Measurements from ENCODE around the gene AZIN2. TPM values are rescaled to one million over a fixed set of nuclear protein-coding genes. Genes with fewer than 3 reads are reported as not detected.

Gene AZIN2
- total and polyA plus RNA-seq, 2 donors (not counting 3 experiments of a cell fraction or from before 2014, with no cell fraction given), result 0.91 to 1.4 TPM

DNA sequence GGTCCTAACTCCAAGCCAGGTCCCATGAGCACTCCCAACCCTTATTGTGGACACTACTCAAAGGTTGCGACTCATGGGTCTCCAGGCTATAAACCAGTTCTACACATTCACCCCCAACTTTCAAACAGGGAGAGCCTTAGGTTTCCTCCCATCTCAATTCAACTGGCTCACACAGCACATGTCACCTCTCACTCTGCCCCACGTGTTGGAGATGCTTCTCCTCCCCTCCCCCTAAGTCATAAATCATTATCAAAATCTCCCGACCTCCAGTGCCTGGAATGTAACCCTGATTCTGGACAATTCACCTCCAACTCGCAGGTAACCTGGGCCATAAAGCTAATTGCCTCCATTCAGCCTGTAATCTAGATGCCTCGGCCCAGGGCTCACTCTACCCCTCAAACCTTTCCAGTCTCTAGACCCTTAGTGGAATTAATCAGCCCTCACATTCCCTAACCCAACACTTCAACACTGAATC lies 44.9 kb upstream of the AZIN2 start:
- Histone ChIP-seq H3K9me1 (replicated peaks; ENCODE audit: control insufficient read depth, extremely low read depth, insufficient read depth, low read length) (no peaks in the 10 kb centered on the region), H4K20me1 (replicated peaks; ENCODE audit: control insufficient read depth, extremely low read depth, insufficient read depth, low read length) (no peaks in the 10 kb centered on the region), H3K9me3 (replicated peaks; ENCODE audit: control insufficient read depth, insufficient read depth, low read length) (no peaks in the 10 kb centered on the region), H3K27me3 (ENCODE audit: control insufficient read depth in 2 of 2, insufficient read depth in 2 of 2, low read length in 2 of 2) (no peaks in the 10 kb centered on the region), H3K27ac (ENCODE audit: insufficient read depth, low read depth, low read length) (peak overlapping the region; percentile 52), H3K4me2 (ENCODE audit: insufficient read depth, low read length) (peak overlapping the region; percentile 78), H2AFZ (ENCODE audit: low read depth, low read length) (peak overlapping the region; percentile 29), H3K4me3 (replicated peaks in 1 of 3; ENCODE audit: insufficient read depth in 1 of 3, low read depth in 1 of 3, low read length in 3 of 3) (peak overlapping the region; percentile 56 to 77 (median 65)), H3K79me2 (ENCODE audit: control insufficient read depth, insufficient read depth, low read length) (peaks cover 50% of the 10 kb centered on the region), H3K4me1 (ENCODE audit: control insufficient read depth, extremely low read depth, insufficient read depth, low read length) (peaks cover 15% of the 10 kb centered on the region), H3K9ac (replicated peaks; ENCODE audit: extremely low read depth, insufficient read depth, low read length) (peak overlapping the region; percentile 74), H3K36me3 (ENCODE audit: control insufficient read depth in 2 of 2, extremely low read depth in 1 of 2, insufficient read depth in 2 of 2, low read length in 2 of 2) (no peaks in the 10 kb centered on the region)
- TF ChIP-seq EZH2 (IDR thresholded peaks at IDR 0.05; ENCODE audit: borderline replicate concordance, low read depth, low read length, severe bottlenecking) (no peak), MAX (IDR thresholded peaks at IDR 0.05; ENCODE audit: insufficient read depth, insufficient read length) (peak; percentile 64), MYC (IDR thresholded peaks at IDR 0.05; ENCODE audit: low read depth, low read length) (no peak), FOS (IDR thresholded peaks at IDR 0.05; ENCODE audit: borderline replicate concordance, insufficient read depth, low read length) (no peak)
- intact Hi-C loops (cut with micrococcal nuclease) (no loop called here), dilution Hi-C loops (cut with MboI; ENCODE audit: extremely low pct_ligation_motif_present, low sequenced_read_pairs) (no loop called here)
- DNase-seq (ENCODE audit: low read depth, low spot score) (peak; percentile 14), FAIRE-seq (no peak)
- POLR2A ChIA-PET, result no interaction called here
- CTCF ChIA-PET, result interaction anchor here (1.1 kb wide), 1 partner anchor 15 kb away, joined by 4 read pairs; no protein-coding TSS in a partner anchor
- BruUV-seq (replicated peaks), result no TSS peak

- POLR2A ChIA-PET, result no interaction called here
These were observed 44.1 kb upstream of the AZIN2 start, which contains the start of gene AK2 for GRCh38 chr1:33036526-33037503. TSS of gene AK2 (minus strand) at chr1:33036883. CDS start at chr1:33036828, 55 bp downstream.

More at GRCh38 chr1:33036526-33037503, 44.1 kb upstream of the AZIN2 start, which contains the start of gene AK2:
- peak within 1 kb of the TSS; percentile 78 for H3K4me2 ChIP-seq (ENCODE audit: insufficient read depth, low read length)
- H3K27ac ChIP-seq (ENCODE audit: insufficient read depth, low read depth, low read length), result peak within 1 kb of the TSS; percentile 52
- H3K9me1 ChIP-seq (replicated peaks; ENCODE audit: control insufficient read depth, extremely low read depth, insufficient read depth, low read length), result no peaks in the 10 kb centered on the region
- H2AFZ ChIP-seq (ENCODE audit: low read depth, low read length), result peak within 1 kb of the TSS; percentile 29
- intact Hi-C loops (cut with micrococcal nuclease) (no loop called here), dilution Hi-C loops (cut with MboI; ENCODE audit: extremely low pct_ligation_motif_present, low sequenced_read_pairs) (no loop called here)
- no peaks in the 10 kb centered on the region for H3K9me3 ChIP-seq (replicated peaks; ENCODE audit: control insufficient read depth, insufficient read depth, low read length)
- no peaks in the 10 kb centered on the region for H4K20me1 ChIP-seq (replicated peaks; ENCODE audit: control insufficient read depth, extremely low read depth, insufficient read depth, low read length)
- DNase-seq (ENCODE audit: low read depth, low spot score) (peak; percentile 99), FAIRE-seq (peak; percentile 97)
- H3K79me2 ChIP-seq (ENCODE audit: control insufficient read depth, insufficient read depth, low read length), result peaks cover 44% of the 10 kb centered on the region
- H3K9ac ChIP-seq (replicated peaks; ENCODE audit: extremely low read depth, insufficient read depth, low read length), result peak within 1 kb of the TSS; percentile 74
- no peaks in the 10 kb centered on the region for H3K36me3 ChIP-seq (ENCODE audit: control insufficient read depth in 2 of 2, extremely low read depth in 1 of 2, insufficient read depth in 2 of 2, low read length in 2 of 2)
- H3K4me1 ChIP-seq (ENCODE audit: control insufficient read depth, extremely low read depth, insufficient read depth, low read length), result peaks cover 15% of the 10 kb centered on the region
- CTCF ChIA-PET, result no interaction called here
- peak; percentile 18 for TF ChIP-seq POLR2A (IDR thresholded peaks at IDR 0.05; ENCODE audit: low read depth, low read length)
- no peak for TF ChIP-seq MAX (IDR thresholded peaks at IDR 0.05; ENCODE audit: insufficient read depth, insufficient read length)
- TF ChIP-seq EZH2 (IDR thresholded peaks at IDR 0.05; ENCODE audit: borderline replicate concordance, low read depth, low read length, severe bottlenecking), result no peak
- TF ChIP-seq MYC (IDR thresholded peaks at IDR 0.05; ENCODE audit: low read depth, low read length), result peak; percentile 73
- TF ChIP-seq JUN (IDR thresholded peaks at IDR 0.05; ENCODE audit: borderline replicate concordance, insufficient read depth, insufficient read length, low read depth), result no peak
- TF ChIP-seq POLR2AphosphoS5 (IDR thresholded peaks at IDR 0.05; ENCODE audit: insufficient read depth, low read depth, low read length), result peak; percentile 42
- no TSS peak for BruUV-seq (replicated peaks)
- no peaks in the 10 kb centered on the region for H3K27me3 ChIP-seq (ENCODE audit: control insufficient read depth in 2 of 2, insufficient read depth in 2 of 2, low read length in 2 of 2)
- peak within 1 kb of the TSS; percentile 56 to 77 (median 65) for H3K4me3 ChIP-seq (replicated peaks in 1 of 3; ENCODE audit: insufficient read depth in 1 of 3, low read depth in 1 of 3, low read length in 3 of 3)
